ENCODE data around the gene ATRIP.

DNA sequence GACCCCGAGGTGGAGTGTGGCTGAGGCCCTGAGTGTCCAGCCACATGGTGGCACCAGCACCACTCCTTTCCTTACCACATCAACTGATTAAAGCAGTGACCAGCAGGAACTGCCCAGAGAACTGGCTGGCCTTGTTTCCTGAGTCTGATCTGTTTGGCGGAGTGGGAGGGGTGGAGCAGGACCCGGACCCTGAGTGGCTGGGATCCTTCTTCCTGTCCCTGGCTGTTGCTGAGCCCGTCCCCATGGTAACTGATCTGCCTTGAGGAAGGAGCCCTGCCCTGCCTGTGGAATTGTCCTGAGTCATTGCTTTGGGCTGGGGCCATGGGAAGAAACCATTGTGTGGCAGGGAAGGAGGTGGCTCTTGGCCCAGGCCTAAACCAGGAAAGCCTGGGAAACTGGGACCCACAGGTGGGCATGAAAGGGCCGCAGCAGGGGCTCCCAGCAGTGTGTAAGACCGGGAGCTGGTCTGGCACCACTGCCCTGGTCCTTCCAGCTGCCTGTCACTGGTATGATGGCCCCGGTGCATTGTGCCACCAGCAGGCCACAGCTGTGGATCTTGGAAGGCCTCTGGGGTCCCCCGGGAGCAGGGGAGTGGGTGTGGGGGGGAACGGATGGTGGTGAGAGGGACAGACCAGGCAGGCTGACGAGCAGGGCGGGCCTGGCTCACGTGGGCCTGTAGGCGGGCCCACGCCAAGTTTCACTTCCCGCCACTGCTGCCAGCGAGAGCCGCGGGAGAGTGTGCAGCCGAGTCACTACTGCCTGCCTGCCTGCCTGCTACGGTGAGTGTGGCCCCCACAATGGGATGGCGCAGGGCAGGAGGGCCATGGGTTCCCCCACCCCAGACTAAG is 19.2 kb downstream of the ATRIP start:
- TF ChIP-seq, protein P1, sequence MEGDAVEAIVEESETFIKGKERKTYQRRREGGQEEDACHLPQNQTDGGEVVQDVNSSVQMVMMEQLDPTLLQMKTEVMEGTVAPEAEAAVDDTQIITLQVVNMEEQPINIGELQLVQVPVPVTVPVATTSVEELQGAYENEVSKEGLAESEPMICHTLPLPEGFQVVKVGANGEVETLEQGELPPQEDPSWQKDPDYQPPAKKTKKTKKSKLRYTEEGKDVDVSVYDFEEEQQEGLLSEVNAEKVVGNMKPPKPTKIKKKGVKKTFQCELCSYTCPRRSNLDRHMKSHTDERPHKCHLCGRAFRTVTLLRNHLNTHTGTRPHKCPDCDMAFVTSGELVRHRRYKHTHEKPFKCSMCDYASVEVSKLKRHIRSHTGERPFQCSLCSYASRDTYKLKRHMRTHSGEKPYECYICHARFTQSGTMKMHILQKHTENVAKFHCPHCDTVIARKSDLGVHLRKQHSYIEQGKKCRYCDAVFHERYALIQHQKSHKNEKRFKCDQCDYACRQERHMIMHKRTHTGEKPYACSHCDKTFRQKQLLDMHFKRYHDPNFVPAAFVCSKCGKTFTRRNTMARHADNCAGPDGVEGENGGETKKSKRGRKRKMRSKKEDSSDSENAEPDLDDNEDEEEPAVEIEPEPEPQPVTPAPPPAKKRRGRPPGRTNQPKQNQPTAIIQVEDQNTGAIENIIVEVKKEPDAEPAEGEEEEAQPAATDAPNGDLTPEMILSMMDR (IDR thresholded peaks at IDR 0.05; ENCODE audit: low read depth, low read length) = peak; percentile 69
- no peak for TF ChIP-seq EZH2phosphoT487 (IDR thresholded peaks at IDR 0.05; ENCODE audit: low read depth)

Data from OCI-LY3 (cell line).